GM12878 (cell line): Measurements from ENCODE around the gene GNAT1. TPM values are rescaled to one million over a fixed set of nuclear protein-coding genes. Genes with fewer than 3 reads are reported as not detected.

Experiments used
- BMI1 ChIP-seq: fragments of 450-650 bp; IDR thresholded peaks from 2 replicates; pipeline ENCODE4 v1.6.1; 2016; ENCODE audit warnings: mild to moderate bottlenecking, moderate library complexity, borderline replicate concordance
- CEBPB ChIP-seq, 2 experiments: fragments of 150-350 bp in 1 of 2; IDR thresholded peaks; 2 replicates each; pipeline ENCODE4 v1.6.1; 2012 to 2014; ENCODE audit warnings: low read depth in 2 of 2, low read length in 2 of 2, borderline replicate concordance in 1 of 2, inconsistent platforms in 1 of 2
- E2F8 ChIP-seq: fragments of 450-650 bp; IDR thresholded peaks from 2 replicates; pipeline ENCODE4 v1.6.1; 2018; ENCODE audit warnings: mild to moderate bottlenecking, low read depth, moderate library complexity; ENCODE audit not compliant: partially characterized antibody
- EP300 ChIP-seq, 2 experiments: fragments of 150-350 bp in 1 of 2; IDR thresholded peaks; 2 replicates each; pipeline ENCODE4 v1.6.1; 2011 to 2012; ENCODE audit warnings: low read depth in 2 of 2, low read length in 2 of 2, borderline replicate concordance in 1 of 2, improper control_type of control experiment in 1 of 2, inconsistent platforms in 1 of 2; ENCODE audit not compliant: control insufficient read depth in 1 of 2
- EZH2 ChIP-seq: IDR thresholded peaks from 2 replicates; pipeline ENCODE4 v1.6.1; 2012; ENCODE audit warnings: low read depth, mild to moderate bottlenecking, control low read depth, inconsistent platforms, low read length, borderline replicate concordance; ENCODE audit not compliant: control insufficient read depth
- GATAD2B ChIP-seq: fragments of 450-650 bp; conservative IDR thresholded peaks from 2 replicates; pipeline ENCODE4 v1.6.1; 2017; ENCODE audit warnings: low read depth, mild to moderate bottlenecking, moderate library complexity
- HDAC2 ChIP-seq: fragments of 200-600 bp; sonication (generic); IDR thresholded peaks from 2 replicates; pipeline ENCODE4 v1.6.1; 2017
- HSF1 ChIP-seq: fragments of 150-350 bp; IDR thresholded peaks from 2 replicates; pipeline ENCODE4 v1.6.1; 2014; ENCODE audit warnings: mild to moderate bottlenecking, low read depth, low read length
- MTA2 ChIP-seq: fragments of 450-650 bp; IDR thresholded peaks from 2 replicates; pipeline ENCODE4 v1.6.1; 2016; ENCODE audit warnings: low read depth, mild to moderate bottlenecking, moderate library complexity
- MYC ChIP-seq: IDR thresholded peaks from 2 replicates; pipeline ENCODE4 v1.6.1; 2011; ENCODE audit warnings: mild to moderate bottlenecking, low read length, moderate library complexity, inconsistent platforms; ENCODE audit not compliant: insufficient read depth, insufficient replicate concordance, insufficient read length, severe bottlenecking
- NR2F1 ChIP-seq: fragments of 450-650 bp; conservative IDR thresholded peaks from 2 replicates; pipeline ENCODE4 v1.6.1; 2017; ENCODE audit warnings: mild to moderate bottlenecking
- POU2F2 ChIP-seq: IDR thresholded peaks from 3 replicates; pipeline ENCODE4 v1.6.1; 2011; ENCODE audit warnings: low read depth, mild to moderate bottlenecking, low read length, borderline replicate concordance
- RAD21 ChIP-seq: IDR thresholded peaks from 2 replicates; pipeline ENCODE4 v1.6.1; 2011; ENCODE audit warnings: mild to moderate bottlenecking, low read depth, low read length, moderate library complexity; ENCODE audit not compliant: insufficient read depth
- RBBP5 ChIP-seq: fragments of 200-600 bp; sonication (generic); conservative IDR thresholded peaks from 2 replicates; pipeline ENCODE4 v1.6.1; 2016
- SMC3 ChIP-seq: IDR thresholded peaks from 2 replicates; pipeline ENCODE4 v1.6.1; 2011; ENCODE audit warnings: low read length, improper control_type of control experiment, borderline replicate concordance
- STAT1 ChIP-seq: fragments of 450-650 bp; conservative IDR thresholded peaks from 2 replicates; pipeline ENCODE4 v1.6.1; 2014; ENCODE audit warnings: antibody characterized with exemption, mild to moderate bottlenecking
- TAF1 ChIP-seq: IDR thresholded peaks from 2 replicates; pipeline ENCODE4 v1.6.1; 2011; ENCODE audit warnings: mild to moderate bottlenecking, low read depth, low read length, borderline replicate concordance
- TARDBP ChIP-seq: IDR thresholded peaks from 2 replicates; pipeline ENCODE4 v1.6.1; 2016; ENCODE audit warnings: borderline replicate concordance
- TCF12 ChIP-seq: IDR thresholded peaks from 2 replicates; pipeline ENCODE4 v1.6.1; 2011; ENCODE audit warnings: low read depth, mild to moderate bottlenecking, low read length
- ZBTB33 ChIP-seq: fragments of 450-650 bp; IDR thresholded peaks from 2 replicates; pipeline ENCODE4 v1.6.1; 2017; ENCODE audit warnings: mild to moderate bottlenecking
- ZNF24 ChIP-seq: fragments of 450-650 bp; IDR thresholded peaks from 2 replicates; pipeline ENCODE4 v1.6.1; 2017; ENCODE audit warnings: antibody characterized with exemption, mild to moderate bottlenecking
- ZZZ3 ChIP-seq: IDR thresholded peaks from 2 replicates; pipeline ENCODE4 v1.6.1; 2011; ENCODE audit warnings: low read depth; ENCODE audit not compliant: control insufficient read depth, insufficient read length
- polyA plus RNA-seq, 11 experiments: library from polyadenylated mRNA; depleted of rRNA in 4 of 11; unstranded in 6 of 11; stranded (reverse) in 5 of 11; fragments of >200 nt; fragmentation: Nextera tagmentation in 4 of 11; fragmentation: Illumina TruSeq in 1 of 11; extraction: Ambion mirVana in 4 of 11; extraction: Trizol in 1 of 11; gene quantifications; 1 replicate in 1 of 11; 2 replicates in 10 of 11; pipeline versions ENCODE4 v1.2.1 to v1.2.3, GENCODE V29; 2011 to 2016; ENCODE audit warnings: inconsistent platforms in 2 of 11, missing spikeins in 2 of 11, low read depth in 1 of 11
- total RNA-seq, 4 experiments: library from RNA; depleted of rRNA in 3 of 4; stranded (reverse); fragments of >200 nt in 3 of 4; fragmentation: Illumina TruSeq in 1 of 4; extraction: Trizol in 1 of 4; gene quantifications; 2 replicates each; pipeline versions ENCODE4 v1.2.1 to v1.2.3, GENCODE V29; 2013 to 2021
- TF ChIP-seq, protein P1 (sequence below): IDR thresholded peaks from 2 replicates; pipeline ENCODE4 v1.6.1; 2012; ENCODE audit warnings: low read depth, low read length, improper control_type of control experiment

The GNAT1 gene
- total and polyA plus RNA-seq, 10 of the 15 experiments (the other 5 are each of a cell fraction or from before 2014, with no cell fraction given) = not detected

GRCh38 chr3:50245831-50246516, 54.6 kb downstream of the GNAT1 start (continued):
- no peak for TF ChIP-seq ZZZ3
- TF ChIP-seq RAD21 = peak; percentile 89
- TF ChIP-seq TAF1 = 0 out of 2 replicates have a peak, but pooled peaks have one; percentile 19
- TF ChIP-seq EZH2 = no peak
- TF ChIP-seq ZBTB33 = no peak
- TF ChIP-seq BMI1 = peak; percentile 84
- peak; percentile 87; the same call in 1 of the 2 replicates for TF ChIP-seq TARDBP
- no peak for TF ChIP-seq RBBP5
- peak; percentile 67; the same call in 1 of the 2 replicates for TF ChIP-seq TCF12
- TF ChIP-seq, protein P1, sequence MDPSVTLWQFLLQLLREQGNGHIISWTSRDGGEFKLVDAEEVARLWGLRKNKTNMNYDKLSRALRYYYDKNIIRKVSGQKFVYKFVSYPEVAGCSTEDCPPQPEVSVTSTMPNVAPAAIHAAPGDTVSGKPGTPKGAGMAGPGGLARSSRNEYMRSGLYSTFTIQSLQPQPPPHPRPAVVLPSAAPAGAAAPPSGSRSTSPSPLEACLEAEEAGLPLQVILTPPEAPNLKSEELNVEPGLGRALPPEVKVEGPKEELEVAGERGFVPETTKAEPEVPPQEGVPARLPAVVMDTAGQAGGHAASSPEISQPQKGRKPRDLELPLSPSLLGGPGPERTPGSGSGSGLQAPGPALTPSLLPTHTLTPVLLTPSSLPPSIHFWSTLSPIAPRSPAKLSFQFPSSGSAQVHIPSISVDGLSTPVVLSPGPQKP = no peak
- TF ChIP-seq MTA2 = peak; percentile 44; the same call in 1 of the 2 replicates
- no peak for TF ChIP-seq HSF1
- TF ChIP-seq EP300 (IDR thresholded peaks at IDR 0.05; ENCODE audit: borderline replicate concordance in 1 of 2, control insufficient read depth in 1 of 2, low read depth in 2 of 2, low read length in 2 of 2) = peak in 1 of 2 experiments; percentile 42; a peak in 1 of 4 replicates
- peak; percentile 95 for TF ChIP-seq SMC3
- TF ChIP-seq E2F8 = no peak
- TF ChIP-seq GATAD2B = peak; percentile 69; the same call in 1 of the 2 replicates
- TF ChIP-seq CEBPB (IDR thresholded peaks at IDR 0.05; ENCODE audit: borderline replicate concordance in 1 of 2, low read depth in 2 of 2, low read length in 2 of 2) = no peak
- 0 out of 2 replicates have a peak, but pooled peaks have one; percentile 36 for TF ChIP-seq STAT1
- TF ChIP-seq MYC = no peak
- 0 out of 2 replicates have a peak, but pooled peaks have one; percentile 29 for TF ChIP-seq NR2F1
- no peak for TF ChIP-seq ZNF24
- TF ChIP-seq POU2F2 = peak; percentile 41; the same call in 1 of the 3 replicates
- TF ChIP-seq HDAC2 = no peak
